HG02798 (cell line): ENCODE data around the gene KLHL1.

Experiments used
- ATAC-seq: cut with Tn5 transposase; IDR thresholded peaks from one replicate; pipeline ENCODE4 v1.9.1; 2021; ENCODE audit warnings: mild to moderate bottlenecking; ENCODE audit not compliant: unreplicated experiment, poor library complexity

Gene KLHL1

DNA sequence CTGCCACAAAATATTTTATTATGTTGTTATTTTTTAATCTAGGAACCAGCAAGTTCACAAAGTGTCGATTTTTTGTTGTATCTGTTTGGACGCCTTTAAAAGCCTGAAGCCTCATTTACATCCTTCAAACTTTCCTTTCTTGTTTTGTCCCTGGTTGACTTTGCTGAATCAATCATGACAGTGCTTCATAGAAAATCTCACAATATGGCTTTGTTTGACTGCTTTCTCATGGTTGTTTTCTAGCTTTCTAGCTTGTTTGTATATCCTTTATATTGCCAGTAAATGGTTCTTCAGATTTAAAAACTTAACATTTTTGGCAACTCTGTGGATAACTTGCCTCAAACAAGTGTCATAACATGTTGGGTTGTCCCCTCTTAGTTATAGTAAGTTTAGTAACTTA lies 84.7 kb downstream of the KLHL1 start:
- ATAC-seq = no peak

DNA sequence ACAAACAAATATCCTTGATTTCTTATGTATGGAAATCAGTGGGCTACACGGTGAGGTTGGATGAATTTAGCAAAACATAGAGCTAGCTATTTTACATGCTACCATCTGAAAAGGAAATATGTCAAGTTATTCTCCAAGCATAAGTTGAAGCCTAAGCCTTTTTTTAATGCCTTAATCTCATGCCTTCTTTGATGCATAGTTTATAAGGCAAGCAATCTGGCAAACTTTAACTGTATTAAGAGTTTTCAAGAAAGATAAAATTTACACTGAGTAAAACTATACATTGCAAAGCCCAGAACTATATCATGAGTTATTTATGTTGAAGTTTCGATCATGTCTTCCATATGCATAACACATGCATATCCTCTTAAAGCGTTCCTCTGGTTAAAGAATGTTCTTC lies 85.6 kb downstream of the KLHL1 start:
- ATAC-seq = no peak

DNA sequence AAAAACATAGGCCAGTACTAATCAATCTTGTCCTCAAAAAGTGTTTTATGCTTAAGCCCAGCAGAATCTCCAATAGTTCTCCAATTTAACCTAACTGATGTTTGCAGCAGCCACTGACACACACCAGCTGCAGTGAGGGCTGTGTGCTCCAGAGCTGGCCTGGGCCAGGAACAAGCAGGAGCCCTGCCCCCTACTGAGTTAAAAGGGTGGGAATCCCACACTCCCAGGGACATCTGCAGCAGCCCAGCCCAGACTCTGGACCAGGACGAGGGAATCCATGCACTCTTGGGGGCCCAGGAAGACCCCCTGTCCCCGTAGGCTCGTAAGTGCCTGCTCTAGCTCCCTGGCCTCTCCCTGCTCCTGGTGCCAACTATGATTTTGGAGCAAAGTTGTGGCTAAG lies 92.1 kb downstream of the KLHL1 start:
- no peak for ATAC-seq

DNA sequence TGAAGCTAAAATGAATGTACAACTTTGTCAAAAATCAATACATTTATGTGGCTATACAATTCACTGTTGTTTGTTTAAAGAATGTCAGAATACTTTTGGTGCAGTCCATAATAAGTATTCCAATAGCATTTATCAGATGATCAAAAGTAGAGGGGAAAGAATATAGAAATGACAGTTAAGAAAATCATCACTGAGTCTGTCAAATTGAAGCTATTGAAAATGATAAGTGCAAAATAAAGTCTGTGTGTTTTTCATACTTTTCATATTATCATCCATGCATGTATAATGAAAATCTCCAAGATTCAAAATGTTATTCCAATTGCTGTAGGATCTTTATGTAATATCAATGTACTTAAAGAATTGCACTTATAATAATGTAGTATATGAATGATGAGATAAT lies 93.9 kb downstream of the KLHL1 start:
- ATAC-seq = no peak

DNA sequence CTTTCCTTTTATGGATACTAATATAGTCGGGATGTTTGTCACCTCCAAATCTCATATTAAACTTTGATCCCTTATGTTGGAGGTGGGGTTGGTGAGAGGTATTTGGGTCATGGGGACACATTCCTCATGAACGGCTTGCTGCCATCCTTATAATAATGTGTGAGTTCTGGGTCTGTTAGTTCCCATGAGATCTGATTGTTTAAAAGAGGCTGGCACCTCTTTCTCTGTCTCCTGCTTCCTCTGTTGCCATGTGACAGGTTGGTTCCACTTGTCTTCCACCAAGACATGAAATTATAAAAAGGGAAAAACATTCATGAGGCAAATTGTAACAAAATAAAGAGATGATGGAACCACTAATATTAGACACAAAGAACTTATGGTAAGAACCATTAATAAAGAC lies 108.4 kb downstream of the KLHL1 start:
- no peak for ATAC-seq

DNA sequence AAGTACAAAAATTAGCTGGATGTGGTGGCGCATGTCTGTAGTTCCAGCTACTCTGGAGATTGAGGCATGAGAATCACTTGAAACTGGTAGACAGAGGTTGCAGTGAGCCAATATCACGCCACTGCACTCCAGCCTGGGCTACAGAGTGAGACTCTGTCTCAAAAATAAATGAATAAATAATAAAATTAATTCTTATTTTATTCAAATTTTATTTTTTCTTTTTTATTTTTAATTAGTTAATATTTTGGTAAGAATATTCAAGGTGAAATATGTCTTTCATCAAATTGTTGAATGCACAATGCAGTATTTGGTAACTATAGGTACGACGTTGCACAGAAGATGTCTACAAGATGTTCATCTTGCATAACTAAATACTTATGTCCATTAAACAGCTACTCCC lies 111.2 kb downstream of the KLHL1 start:
- no peak for ATAC-seq

DNA sequence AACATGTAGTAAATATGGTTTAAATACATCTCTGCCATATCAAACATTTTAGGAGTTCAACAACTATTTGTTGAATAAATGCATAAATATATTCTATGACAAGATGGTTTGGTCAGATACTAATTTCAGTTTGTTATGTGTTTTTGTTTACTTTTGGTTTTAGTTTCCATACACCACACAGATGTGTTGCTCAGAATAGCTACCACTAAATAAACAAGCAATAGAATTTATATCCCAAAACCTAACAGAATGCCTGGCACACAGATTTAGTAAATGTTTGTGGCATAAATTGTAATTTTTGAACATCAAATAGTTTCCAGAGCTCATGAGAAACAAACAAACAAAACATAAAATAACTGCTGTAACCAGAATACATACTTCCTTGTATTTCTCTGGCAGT lies 127.5 kb downstream of the KLHL1 start:
- peak; percentile 62 for ATAC-seq

DNA sequence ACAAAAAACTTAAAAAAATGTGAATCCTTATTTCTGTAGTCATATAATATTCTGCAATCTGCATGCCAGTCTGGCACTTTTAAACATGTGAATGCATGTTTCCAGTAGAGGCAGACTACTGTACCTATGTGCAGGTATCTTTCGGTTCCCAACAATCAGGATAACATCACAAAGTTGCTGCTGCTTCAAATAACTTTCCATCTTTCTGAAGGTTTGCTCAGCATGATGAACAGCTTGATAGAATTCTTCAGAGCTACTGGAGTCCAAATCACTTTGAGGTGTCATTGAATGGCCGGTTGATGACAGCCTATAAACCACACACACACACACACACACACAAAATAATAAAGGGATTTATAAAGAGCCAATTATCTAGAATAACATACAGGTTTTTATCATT lies 132.8 kb downstream of the KLHL1 start:
- ATAC-seq = no peak

DNA sequence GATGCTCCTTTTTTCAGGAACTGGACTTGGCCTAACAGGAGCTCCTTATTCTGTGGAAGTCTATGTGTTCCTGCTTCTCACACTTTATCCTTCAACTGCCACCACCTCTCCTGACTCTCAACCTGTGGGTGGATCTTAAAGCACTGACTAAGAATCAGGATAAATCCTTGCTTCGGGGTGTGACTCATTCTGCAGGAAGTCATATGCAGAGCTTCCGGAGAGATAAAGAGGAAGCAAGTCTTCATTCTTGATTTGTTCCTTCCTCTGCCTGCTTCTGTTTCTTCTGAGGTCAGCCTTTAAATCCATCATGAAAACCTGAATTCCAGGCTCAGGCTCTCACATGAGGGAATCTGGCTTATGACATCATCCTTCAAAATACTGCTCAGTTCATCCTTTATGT lies 137.7 kb downstream of the KLHL1 start:
- ATAC-seq = no peak

DNA sequence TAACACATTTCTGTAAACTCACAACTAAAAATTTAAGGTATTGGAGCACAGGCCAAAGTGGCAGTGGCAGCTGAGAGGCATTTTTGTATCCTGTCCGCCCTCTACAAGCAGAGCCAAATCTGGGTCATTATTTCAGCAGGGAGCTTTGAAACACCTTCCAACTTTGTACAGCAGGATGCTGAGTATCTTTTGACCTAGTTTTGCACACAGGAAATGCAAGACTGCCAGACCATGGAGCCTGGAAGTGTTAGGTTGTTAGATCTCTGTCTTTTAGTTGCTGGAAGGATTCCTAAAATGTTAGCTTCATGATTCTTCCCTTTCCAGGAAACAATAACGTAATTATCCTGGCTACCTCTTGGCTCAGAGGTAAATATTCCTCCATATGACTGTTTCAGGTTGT lies 149.2 kb downstream of the KLHL1 start:
- ATAC-seq = no peak

DNA sequence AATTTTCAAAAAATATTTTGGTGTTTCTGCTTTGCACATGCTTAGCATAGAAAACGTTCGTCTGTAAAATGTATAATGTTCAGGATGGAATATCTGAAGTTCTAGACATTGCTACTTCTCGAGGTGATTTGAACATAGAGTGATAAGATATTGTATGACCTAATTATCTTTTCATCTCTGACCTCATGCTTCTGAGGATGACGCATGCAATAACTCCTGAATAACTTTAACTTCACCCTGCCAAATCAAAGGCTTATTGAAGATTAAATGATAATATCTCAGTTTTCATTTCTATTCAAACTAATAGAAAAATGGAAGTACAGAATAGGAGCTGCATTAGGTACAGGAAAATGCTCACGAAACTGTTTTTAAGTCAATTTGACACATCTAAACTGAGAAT lies 151.4 kb downstream of the KLHL1 start:
- ATAC-seq = no peak

DNA sequence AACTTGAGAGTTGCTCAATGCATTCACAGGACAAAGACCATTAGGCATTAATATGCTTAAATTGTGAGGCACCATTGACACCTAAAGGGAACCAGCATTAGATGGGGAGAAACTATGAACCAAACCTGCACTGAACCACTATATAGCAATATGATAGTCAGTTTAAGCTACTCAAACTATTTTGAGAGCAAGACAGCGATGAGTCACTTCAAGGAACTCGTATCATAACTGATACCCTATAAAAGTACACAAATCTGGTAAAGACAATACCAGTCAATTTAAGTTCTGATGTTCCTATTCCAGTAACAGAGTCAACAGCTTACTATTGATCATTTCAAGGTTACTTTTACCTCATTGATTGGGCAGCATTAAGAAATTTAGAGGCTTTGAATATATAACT lies 151.9 kb downstream of the KLHL1 start:
- ATAC-seq = no peak

DNA sequence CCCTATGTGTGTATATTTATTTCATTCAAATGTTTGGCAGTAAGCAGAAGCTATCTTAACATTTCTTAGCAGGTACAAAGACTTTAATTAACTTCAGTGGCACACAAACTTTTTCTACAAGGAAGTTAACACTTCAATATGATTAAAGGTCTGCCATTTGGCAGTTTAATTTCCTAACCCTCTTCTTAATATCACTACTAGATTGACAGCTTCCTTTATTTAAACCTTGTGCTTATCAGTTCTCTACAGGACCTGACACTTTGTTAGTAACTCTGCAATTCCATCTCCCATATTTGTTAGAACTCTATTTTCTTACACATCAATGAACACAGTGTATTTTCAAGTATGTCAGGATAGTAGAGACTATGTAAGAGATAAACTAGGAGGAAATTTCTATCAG lies 153.0 kb downstream of the KLHL1 start:
- no peak for ATAC-seq

DNA sequence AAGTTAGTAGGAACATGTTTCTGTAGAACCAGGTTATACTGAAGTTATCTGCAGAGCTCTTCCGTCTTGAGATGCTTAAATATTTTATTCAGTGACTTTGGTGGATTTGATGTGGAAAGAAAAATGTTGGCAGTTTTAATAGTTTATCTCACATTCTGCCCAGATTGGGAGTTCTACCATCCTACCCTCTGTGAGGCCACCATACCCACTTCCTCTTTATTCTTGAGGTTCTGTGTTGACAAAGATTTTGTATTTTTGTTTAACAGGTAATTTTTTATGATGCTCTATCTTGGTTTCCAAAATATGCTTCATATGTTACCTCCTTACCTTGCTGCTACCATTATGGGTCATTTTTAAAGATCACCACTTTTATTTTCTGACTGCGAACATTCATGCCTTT lies 156.8 kb downstream of the KLHL1 start:
- no peak for ATAC-seq

DNA sequence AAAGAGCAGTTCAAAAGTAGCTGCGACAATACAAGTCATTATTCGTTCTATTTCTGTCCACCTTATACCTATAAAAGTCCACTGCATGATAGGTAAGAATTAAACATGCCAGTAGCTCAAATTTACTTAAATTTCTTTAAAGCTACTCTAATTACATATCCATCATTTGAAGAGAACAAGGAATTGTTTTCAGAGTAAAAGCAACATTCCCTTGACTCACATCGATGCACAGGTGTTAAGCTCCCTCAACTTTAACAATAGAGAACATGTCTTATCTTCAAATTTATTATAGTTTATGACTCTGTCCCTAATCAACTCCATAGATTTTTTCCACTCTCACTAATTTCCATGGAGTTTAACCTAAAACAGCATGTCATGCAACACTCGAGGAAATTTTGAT lies 158.1 kb downstream of the KLHL1 start:
- ATAC-seq = no peak

DNA sequence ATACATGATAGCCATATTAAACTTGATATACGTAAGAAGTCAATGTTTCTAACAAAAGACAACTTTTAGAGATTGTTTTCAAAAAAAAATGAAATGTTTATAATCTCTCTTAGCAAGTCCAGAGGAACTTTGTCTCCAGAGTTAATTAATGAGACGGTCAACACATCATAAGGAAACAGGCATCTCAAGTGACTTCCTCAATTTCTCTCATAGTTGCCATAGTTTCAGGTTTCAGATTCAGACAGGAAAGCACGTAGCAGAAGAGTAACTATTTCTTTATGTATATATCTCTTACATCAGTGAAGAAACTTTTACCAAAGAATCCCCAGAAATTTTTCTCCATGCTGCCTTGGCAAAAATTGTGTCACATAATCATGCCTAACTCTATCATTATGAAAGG lies 160.2 kb downstream of the KLHL1 start:
- ATAC-seq = peak; percentile 76

DNA sequence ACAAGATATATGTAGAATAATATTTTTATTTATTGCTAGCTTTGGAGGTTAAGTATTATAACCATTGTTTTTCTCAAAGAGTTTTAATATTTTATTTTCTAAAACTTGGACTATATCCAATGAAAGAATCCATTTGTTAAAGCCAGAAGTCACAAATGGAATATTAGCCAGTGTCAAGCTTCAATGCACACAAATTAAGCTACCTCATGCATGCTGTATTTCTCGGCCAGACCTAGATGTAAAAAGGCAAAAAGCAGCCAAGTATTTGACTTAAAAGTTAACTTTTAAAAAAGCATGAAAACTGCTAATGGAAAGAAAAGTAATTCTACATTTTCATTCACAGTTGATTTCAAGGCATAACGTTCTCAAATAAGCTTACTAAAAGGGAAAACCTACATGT lies 160.7 kb downstream of the KLHL1 start:
- no peak for ATAC-seq

DNA sequence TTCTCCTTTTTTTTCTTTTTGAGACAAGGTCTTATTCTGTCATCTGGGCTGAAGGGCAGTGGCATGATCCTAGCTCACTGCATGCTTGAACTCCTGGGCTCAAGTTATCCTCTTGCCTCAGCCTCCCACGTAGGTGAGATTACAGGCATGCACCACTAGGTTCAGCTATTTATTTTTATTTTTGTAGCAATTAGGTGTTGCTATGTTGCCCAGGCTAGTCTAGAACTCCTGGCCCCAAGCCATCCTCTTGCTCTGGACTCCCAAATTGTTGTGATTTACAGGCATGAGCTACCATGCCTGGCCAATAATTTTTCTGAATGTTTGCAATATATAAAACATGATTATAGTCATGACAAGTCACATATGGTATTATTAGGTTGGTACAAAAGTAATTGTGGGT lies 161.7 kb downstream of the KLHL1 start:
- ATAC-seq = no peak

DNA sequence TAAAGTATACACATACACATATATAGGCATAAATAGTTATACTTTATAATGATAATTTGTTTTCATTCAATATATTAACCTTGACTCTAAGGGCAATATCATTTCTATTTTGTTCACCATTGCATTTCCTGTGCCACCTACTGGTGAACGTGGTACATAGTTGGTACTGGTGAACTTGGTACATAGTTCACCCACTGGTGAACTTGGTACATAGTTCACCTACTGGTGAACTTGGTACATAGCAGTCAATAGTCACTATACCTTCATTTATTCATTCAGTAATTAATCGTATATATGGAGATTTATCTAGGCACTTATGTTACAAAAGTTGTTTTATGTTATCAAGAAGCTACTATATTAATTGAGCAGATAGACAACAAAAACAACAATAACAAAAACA lies 173.2 kb downstream of the KLHL1 start:
- peak; percentile 88 for ATAC-seq

DNA sequence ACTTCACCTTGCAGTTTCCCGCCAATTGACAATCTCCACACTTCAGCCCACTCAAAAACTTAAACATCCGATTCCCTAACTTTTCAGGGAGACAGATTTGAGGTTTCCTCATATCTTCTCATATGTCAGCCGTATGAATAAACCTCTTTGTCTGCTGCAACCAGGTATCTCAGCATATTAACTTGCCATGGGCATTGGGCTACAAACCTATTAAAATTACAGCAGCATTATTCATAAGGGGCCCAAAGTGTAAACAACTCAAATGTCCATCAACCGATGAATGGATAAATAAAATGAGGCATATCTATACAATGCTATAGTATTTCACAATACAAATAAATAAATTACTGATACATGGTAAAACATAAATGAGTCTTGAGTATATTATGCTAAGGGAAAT lies 180.0 kb downstream of the KLHL1 start:
- ATAC-seq = no peak

DNA sequence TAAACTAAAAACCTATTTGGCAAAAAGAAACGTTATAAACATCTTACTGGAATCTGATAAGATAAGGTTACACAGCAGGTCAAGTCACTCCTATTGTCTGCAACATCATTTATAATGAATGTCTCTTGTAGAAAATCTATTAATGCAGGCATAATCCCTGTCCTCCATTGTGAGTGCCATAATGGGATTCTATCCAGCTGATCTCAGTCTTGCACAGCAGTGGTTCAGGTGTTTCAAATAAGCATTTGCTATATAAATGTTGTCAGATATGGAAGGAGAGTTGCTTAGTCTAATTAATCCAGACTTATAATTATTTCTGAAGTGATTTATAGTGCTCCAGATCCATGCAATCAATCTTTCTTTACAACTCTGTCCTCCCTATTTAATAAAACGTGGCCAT lies 187.1 kb downstream of the KLHL1 start:
- no peak for ATAC-seq

DNA sequence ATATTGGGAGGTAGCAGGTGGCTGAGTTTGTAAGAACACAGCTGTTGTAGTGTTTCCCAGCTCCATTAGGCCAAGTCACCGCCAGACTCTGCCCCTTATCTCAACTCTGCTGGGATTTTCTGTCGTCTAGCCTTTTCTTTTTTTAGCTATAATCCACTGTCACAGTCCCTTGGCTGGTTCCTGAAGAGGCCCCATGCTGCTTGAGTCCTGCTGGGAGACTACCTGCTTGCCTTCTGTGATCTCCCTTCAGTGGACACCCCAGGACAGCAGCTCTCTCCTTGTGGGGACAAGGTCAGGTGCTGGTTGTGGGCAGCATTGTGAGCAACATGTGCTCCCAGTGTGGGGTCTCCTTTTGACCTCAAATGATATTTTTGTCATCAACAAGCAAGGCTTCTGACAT lies 195.6 kb downstream of the KLHL1 start:
- ATAC-seq = no peak

DNA sequence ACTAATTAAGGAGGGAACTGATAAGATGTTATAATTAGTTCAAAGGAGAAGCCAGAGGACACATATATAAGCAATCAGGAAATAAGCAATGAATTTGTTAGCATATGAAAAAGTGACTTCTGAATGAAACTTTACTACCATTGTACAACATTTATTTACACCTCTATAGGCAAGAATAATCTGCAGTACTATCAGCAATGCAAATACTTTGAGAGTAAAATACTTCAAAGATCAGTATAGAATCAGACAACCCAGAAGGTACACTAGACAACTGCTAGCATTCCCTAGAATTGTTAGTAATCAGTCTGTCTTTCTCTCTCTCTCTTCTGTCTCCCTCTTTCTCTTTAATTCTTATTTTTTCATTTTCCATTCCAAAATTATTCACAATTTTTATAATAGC lies 197.5 kb downstream of the KLHL1 start:
- ATAC-seq = no peak

DNA sequence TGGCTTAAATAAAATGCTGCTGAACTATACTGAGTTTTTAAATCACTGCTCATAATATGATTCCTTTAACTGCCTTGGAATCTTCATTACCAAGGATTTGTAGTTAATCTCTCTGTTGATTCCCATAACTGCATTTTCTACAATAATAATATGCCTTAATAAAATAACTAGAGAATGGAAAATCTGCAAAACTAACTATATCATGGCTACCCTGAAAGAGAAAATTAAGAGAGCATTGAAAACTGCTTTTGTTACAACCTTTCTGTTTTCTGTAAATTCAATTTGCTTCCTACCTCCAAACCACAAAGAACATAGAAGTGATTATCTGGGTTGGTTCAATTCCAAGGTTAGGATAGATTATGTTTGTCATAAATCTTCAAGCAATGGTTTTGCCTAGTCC lies 203.5 kb downstream of the KLHL1 start:
- ATAC-seq = no peak
